ENCODE measurements around the gene DPEP2. TPM values are rescaled to one million over a fixed set of nuclear protein-coding genes. Genes with fewer than 3 reads are reported as not detected.
"Not testable (repeated sequence)": the region's sequence is repeated elsewhere in the genome, so short reads cannot be mapped to it uniquely, and the experiment has no call there.

The DPEP2 gene
- total and polyA plus RNA-seq, 8 donors, result 2.3 to 12.6 (median 3.4) TPM

DNA sequence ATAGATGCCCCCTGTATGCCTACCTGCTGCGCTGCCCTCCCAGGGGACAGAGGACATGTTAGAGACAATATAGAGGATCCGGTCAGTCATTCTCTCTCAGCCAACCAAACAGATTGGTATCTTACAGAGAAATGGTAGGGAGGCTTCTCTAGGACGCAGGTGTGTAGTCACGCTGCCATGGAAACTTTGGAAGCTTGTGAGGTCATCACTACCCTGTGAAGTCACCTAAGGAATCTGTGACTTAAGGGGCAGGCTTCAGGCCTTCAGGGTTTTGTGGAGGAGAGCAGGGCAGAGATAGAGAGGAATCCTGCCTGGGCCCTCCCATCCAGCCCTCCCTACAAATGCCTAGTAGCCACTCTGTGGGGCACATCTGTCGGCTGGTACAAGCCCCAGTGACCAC lies 16.4 kb upstream of the DPEP2 start, which contains the start of gene DPEP2NB:
DPEP2NB (minus strand) TSS at position 231 of the 400 bp plus-strand sequence; CDS start at position 90, 141 bp downstream.
- H3K4me1 ChIP-seq, result peaks cover 0 to 15% of the 10 kb centered on the region in 2 donors
- DNase-seq (no peak), ATAC-seq (no peak)
- H3K4me3 ChIP-seq, result no peak within 1 kb of the TSS
- no peaks in the 10 kb centered on the region for H3K27me3 ChIP-seq
- H3K9me3 ChIP-seq, result no peaks in the 10 kb centered on the region
- TF ChIP-seq, protein P1, sequence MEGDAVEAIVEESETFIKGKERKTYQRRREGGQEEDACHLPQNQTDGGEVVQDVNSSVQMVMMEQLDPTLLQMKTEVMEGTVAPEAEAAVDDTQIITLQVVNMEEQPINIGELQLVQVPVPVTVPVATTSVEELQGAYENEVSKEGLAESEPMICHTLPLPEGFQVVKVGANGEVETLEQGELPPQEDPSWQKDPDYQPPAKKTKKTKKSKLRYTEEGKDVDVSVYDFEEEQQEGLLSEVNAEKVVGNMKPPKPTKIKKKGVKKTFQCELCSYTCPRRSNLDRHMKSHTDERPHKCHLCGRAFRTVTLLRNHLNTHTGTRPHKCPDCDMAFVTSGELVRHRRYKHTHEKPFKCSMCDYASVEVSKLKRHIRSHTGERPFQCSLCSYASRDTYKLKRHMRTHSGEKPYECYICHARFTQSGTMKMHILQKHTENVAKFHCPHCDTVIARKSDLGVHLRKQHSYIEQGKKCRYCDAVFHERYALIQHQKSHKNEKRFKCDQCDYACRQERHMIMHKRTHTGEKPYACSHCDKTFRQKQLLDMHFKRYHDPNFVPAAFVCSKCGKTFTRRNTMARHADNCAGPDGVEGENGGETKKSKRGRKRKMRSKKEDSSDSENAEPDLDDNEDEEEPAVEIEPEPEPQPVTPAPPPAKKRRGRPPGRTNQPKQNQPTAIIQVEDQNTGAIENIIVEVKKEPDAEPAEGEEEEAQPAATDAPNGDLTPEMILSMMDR (IDR thresholded peaks at IDR 0.05), result no peak
- intact Hi-C loops (cut with DNase I), result no loop called here
- no peaks in the 10 kb centered on the region for H3K36me3 ChIP-seq
- H3K27ac ChIP-seq, result no peak within 1 kb of the TSS

DNA sequence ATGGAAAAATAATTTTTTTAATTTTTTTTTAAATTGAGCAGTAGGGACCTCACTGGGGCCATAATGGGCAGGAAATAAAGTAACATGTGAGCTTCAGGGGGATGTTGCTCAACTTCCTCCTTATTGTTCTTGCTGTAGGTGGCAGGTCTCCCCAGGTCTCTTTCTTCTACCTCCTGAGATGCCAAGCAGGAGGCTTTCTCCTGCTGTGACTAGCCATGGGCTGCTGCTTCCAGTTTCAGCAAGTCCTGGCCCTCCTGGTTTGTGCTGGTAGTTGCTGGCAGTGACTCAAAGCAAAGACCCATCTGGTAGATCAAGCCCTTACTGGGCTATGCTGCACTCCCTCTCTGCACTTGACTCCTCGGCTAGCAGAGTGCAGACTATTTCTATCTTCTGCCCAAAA lies 14.2 kb upstream of the DPEP2 start:
- DNase-seq (no peak), ATAC-seq (peak; percentile 14)
- TF ChIP-seq, protein P1 (IDR thresholded peaks at IDR 0.05), result no peak
- intact Hi-C loops (cut with DNase I), result no loop called here
- H3K27ac ChIP-seq, result peak overlapping the region in 1 of 2 donors; percentile 82
- H3K36me3 ChIP-seq, result no peaks in the 10 kb centered on the region
- H3K9me3 ChIP-seq, result no peaks in the 10 kb centered on the region
- no peak overlapping the region for H3K4me3 ChIP-seq
- peaks cover 0 to 15% of the 10 kb centered on the region in 2 donors for H3K4me1 ChIP-seq
- H3K27me3 ChIP-seq, result no peaks in the 10 kb centered on the region

DNA sequence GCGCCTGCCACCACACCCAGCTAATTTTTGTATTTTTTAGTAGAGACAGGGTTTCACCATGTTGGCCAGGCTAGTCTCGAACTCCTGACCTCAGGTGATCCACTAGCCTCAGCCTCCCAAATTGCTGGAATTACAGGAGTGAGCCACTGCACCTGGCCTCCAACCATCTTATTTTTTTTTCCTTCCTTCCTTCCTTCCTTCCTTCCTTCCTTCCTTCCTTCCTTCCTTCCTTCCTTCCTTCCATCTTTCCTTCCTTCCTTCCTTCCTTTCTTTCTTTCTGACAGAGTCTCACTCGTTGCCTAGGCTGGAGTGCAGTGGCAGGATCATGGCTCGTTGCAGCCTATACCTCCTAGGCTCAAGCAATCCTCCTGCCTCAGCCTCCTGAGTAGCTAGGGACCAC lies 10.6 kb upstream of the DPEP2 start:
- H3K4me1 ChIP-seq, result peaks cover 0 to 38% of the 10 kb centered on the region in 2 donors
- H3K36me3 ChIP-seq; ATAC-seq; H3K9me3 ChIP-seq; DNase-seq; H3K4me3 ChIP-seq; H3K27ac ChIP-seq; intact Hi-C loops (cut with DNase I); H3K27me3 ChIP-seq: not testable (repeated sequence)

DNA sequence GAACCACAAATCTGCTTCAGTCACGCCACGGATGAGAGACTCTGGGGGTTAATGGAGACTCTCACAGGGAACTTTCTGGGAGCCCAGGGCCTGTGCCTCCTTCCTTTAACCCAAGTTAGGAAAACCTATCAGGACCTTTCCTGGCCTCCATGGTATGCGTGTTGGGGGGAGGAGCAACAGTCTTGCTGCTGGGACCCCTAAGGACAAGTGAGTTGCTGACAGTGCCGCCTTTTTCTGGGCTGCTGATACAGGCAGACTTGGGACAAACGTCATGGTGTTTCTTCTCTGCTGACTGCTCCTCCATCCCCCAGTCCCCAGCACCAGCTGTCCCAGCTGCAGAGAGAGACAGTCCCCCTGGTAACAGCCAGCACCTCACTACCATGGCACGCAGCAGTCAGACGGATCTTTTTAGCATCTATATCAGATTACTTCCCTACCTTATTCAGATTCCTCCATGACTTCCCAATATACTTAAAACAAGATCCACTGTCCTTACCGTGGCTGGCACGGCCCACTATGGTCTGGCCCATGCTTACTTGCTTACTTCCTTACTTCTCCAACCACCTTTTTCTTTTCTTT lies 10.0 kb upstream of the DPEP2 start:
- TF ChIP-seq, protein P1 (IDR thresholded peaks at IDR 0.05), result no peak
- Histone ChIP-seq H3K4me1 (peaks cover 0 to 42% of the 10 kb centered on the region in 2 donors), H3K4me3 (no peak overlapping the region), H3K36me3 (no peaks in the 10 kb centered on the region), H3K9me3 (no peaks in the 10 kb centered on the region), H3K27me3 (no peaks in the 10 kb centered on the region), H3K27ac (no peak overlapping the region)
- intact Hi-C loops (cut with DNase I), result no loop called here
- DNase-seq (no peak), ATAC-seq (no peak)

DNA sequence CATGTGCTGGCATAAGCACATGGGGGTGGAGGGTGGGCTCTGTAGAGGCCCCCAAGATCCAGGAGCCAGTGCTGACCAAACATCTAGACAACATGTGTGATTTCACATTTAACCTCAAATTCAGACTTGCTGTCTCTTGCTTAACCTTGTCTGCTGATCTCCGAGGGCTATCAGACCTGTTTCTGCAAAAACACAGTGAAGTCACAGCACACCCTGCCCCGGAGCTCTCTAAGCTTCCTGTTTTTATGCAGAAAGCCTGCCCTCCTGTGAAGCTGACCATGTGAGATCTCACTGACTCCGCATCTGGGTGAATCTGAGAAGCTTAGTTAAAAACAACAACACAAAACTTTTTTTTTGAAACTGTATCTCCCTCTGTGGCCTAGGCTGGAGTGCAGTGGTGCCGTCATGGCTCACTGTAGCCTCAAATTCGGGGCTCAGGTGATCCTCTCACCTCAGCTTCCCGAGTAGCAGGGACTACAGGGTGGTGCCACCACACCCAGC lies 6.6 kb upstream of the DPEP2 start:
- H3K4me3 ChIP-seq, result no peak overlapping the region
- peak overlapping the region; percentile 82 to 92 for H3K27ac ChIP-seq
- ATAC-seq, result peak; percentile 91
- intact Hi-C loops (cut with DNase I), result no loop called here
- no peaks in the 10 kb centered on the region for H3K27me3 ChIP-seq
- DNase-seq, result peak in 1 of 4 donors; percentile 81
- peaks cover 0 to 33% of the 10 kb centered on the region in 2 donors for H3K4me1 ChIP-seq
- no peaks in the 10 kb centered on the region for H3K36me3 ChIP-seq
- no peaks in the 10 kb centered on the region for H3K9me3 ChIP-seq
- TF ChIP-seq, protein P1 (IDR thresholded peaks at IDR 0.05), result no peak
